ENCODE measurements around the gene DHX8.

DNA sequence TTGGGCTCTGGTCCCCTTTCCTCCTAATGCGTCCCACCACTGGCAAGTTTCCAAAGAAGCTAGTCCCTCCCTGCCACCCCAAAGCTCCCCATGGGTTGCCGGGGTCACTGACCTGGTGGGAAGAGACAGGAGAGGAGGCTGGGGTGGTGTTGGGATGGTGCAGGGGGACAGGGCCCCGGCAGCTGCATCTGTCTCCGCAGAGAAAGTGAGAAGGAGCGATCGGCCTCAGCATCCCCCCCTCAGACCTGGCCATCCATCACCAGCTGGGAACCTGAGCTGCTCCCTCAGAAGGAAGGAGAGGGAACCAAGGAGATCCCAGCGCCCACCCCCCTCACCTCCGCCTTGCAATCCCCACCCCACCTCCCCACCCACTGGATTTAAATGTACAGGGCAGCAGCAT is 59.1 kb downstream of the DHX8 start:
- no peak for TF ChIP-seq POLR2A (IDR thresholded peaks at IDR 0.05)
- no peak for TF ChIP-seq CTCF (IDR thresholded peaks at IDR 0.05 in 8 of 11, conservative IDR thresholded peaks at IDR 0.05 in 3 of 11)
- TF ChIP-seq POLR2AphosphoS5 (IDR thresholded peaks at IDR 0.05) = no peak

Data from spleen (tissue), 7 donors.